Mucosa of stomach (tissue), 1 donor: ENCODE results near the gene NOS1AP.

ENCODE experiments used
- H3K27me3 ChIP-seq: one replicate; pipeline ENCODE4 v1.7.0; 2013; ENCODE audit warnings: mild to moderate bottlenecking, low read length; ENCODE audit not compliant: control insufficient read depth, insufficient read depth
- H3K36me3 ChIP-seq: one replicate; pipeline ENCODE4 v1.7.0; 2013; ENCODE audit warnings: low read length; ENCODE audit not compliant: control insufficient read depth, insufficient read depth
- H3K4me1 ChIP-seq: one replicate; pipeline ENCODE4 v1.7.0; 2013; ENCODE audit warnings: mild to moderate bottlenecking, low read length; ENCODE audit not compliant: control insufficient read depth, insufficient read depth
- H3K4me3 ChIP-seq: one replicate; pipeline ENCODE4 v1.7.0; 2013; ENCODE audit warnings: low read length
- H3K9ac ChIP-seq: one replicate; pipeline ENCODE4 v1.7.0; 2013; ENCODE audit warnings: mild to moderate bottlenecking, low read length, moderate library complexity
- H3K9me3 ChIP-seq: one replicate; pipeline ENCODE4 v1.7.0; 2013; ENCODE audit warnings: mild to moderate bottlenecking, low read length, moderate library complexity; ENCODE audit not compliant: control insufficient read depth
- donor health status: Pancreatic carcinoma.

NOS1AP gene

DNA sequence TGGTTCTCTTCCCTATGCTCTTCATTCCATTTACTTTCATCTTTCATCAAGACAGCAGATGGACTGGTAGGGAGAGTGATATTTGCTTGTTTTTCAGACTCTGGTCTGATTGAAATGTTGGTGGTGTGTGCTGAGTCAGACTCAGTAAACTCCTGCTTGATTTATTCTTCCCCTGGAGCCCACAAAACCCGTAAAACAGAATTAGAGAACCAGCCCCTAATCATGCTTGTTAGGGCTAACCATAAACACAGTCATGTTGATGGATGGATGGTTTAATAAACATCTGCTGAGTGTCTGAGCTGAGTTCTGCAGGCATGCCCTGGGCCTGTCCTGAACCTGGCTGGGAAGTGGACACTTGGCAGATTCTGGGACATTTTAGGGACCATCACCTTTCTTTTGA lies 24.8 kb downstream of the NOS1AP start:
- H3K4me3 ChIP-seq: no peak overlapping the region
- no peaks in the 10 kb centered on the region for H3K4me1 ChIP-seq
- H3K9ac ChIP-seq: no peak overlapping the region
- no peaks in the 10 kb centered on the region for H3K36me3 ChIP-seq
- no peaks in the 10 kb centered on the region for H3K27me3 ChIP-seq
- no peaks in the 10 kb centered on the region for H3K9me3 ChIP-seq

DNA sequence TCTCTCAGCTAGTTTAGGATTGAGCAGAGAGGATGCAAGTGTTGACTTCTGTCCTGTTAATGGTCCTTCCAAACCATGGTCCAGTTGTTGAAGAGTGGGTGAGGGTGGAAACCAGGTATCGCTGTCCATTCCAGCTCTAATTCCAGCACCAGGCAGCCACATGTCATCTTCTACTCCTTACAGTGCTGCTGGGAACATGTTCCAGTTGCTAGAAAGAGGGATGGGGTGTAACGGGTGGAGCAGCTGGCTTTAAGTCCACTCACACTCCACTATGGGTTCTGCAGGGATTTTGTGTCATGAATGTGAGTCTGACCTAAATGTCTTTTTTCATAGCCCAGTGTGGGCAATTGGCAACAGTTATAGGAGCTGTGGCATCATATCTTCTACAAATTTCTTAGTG lies 25.2 kb downstream of the NOS1AP start:
- H3K9ac ChIP-seq: no peak overlapping the region

DNA sequence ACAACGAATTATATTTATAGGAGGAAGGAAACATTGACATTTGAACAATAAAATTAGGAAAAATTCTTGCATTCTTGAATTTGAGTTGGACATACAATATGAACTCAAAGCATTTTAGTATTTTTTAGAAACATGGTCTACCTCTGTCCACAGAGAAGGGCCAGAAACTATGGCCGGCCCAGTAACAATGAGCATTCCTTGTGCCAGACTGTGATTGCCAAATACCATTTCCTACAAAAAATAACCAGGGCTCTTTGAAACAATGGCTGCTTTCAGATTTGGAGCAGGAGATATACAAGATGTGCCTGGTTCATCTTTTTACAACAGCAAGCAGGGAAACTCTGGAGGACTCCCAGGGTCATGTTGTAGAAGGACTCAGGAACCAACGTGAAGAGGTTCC lies 38.4 kb downstream of the NOS1AP start:
- no peaks in the 10 kb centered on the region for H3K27me3 ChIP-seq
- H3K9me3 ChIP-seq: no peaks in the 10 kb centered on the region
- H3K4me3 ChIP-seq: no peak overlapping the region
- no peaks in the 10 kb centered on the region for H3K36me3 ChIP-seq
- H3K9ac ChIP-seq: no peak overlapping the region
- no peaks in the 10 kb centered on the region for H3K4me1 ChIP-seq

More for the DNA sequence above, 25.2 kb downstream of the NOS1AP start:
- no peaks in the 10 kb centered on the region for H3K36me3 ChIP-seq
- H3K4me1 ChIP-seq: no peaks in the 10 kb centered on the region
- H3K9me3 ChIP-seq: no peaks in the 10 kb centered on the region
- H3K27me3 ChIP-seq: no peaks in the 10 kb centered on the region
- no peak overlapping the region for H3K4me3 ChIP-seq

DNA sequence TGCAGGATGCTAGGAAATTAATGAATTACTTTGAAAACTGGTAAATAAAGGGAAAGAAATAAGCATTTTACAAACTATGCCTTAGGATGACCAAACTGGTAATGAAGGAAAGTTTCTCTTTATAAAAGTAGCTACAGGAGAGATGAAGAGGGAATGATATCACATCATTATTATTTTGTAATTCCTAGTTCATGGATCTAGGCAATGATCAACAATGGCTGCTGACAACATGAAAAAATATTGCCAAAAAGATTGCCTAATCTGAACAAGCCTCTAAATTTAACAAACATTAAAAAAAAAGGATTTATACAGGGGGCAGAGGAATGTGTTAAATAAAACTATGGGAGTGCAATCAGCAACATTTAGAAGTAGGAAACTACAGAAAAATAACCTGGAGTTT lies 38.9 kb downstream of the NOS1AP start:
- H3K36me3 ChIP-seq: no peaks in the 10 kb centered on the region
- no peak overlapping the region for H3K4me3 ChIP-seq
- no peaks in the 10 kb centered on the region for H3K27me3 ChIP-seq
- H3K9ac ChIP-seq: no peak overlapping the region
- H3K9me3 ChIP-seq: no peaks in the 10 kb centered on the region
- no peaks in the 10 kb centered on the region for H3K4me1 ChIP-seq

DNA sequence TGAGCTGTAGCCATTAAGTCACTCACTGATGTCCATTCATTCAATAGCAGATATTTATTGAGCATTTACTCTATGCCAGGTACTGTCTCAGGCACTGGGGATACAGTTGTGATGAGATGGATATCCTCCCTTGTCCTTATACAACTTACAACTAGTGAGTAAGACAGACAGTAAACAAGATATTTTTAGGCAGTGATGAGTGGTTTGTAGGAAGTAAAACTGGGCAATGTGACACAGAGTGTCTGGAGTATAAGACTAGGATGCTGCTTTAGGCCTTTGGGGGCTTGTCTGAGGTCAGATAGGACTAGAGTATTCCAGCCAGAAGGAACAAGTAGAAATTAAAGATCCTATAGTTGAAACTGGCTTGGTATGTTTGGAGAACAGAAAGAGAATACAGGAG lies 41.4 kb downstream of the NOS1AP start:
- no peak overlapping the region for H3K9ac ChIP-seq

DNA sequence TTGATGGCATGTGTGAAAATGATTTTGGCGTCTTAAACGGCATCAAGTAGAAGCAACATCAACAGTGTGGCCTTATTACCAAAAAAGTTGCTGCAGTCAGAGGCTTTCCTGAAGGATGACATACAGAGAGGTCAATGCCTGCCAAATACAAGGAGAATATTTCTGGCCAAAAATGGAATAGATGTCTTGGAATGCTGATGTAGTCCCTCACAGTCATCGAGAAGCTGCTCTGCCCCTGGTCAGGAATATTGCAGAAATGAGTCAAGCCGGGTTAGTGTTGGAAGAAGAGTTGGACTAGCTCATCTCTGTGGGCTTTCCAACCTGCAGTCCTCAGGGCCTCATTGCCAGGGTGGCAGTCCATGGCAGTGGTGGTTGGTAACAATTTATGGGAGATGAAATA lies 42.1 kb downstream of the NOS1AP start:
- no peaks in the 10 kb centered on the region for H3K9me3 ChIP-seq
- H3K4me3 ChIP-seq: no peak overlapping the region
- H3K9ac ChIP-seq: no peak overlapping the region
- no peaks in the 10 kb centered on the region for H3K27me3 ChIP-seq
- peaks cover 4% of the 10 kb centered on the region for H3K4me1 ChIP-seq
- no peaks in the 10 kb centered on the region for H3K36me3 ChIP-seq

More for the DNA sequence above, 41.4 kb downstream of the NOS1AP start:
- no peaks in the 10 kb centered on the region for H3K27me3 ChIP-seq
- H3K36me3 ChIP-seq: no peaks in the 10 kb centered on the region
- H3K4me1 ChIP-seq: peaks cover 4% of the 10 kb centered on the region
- H3K9me3 ChIP-seq: no peaks in the 10 kb centered on the region
- H3K4me3 ChIP-seq: no peak overlapping the region

DNA sequence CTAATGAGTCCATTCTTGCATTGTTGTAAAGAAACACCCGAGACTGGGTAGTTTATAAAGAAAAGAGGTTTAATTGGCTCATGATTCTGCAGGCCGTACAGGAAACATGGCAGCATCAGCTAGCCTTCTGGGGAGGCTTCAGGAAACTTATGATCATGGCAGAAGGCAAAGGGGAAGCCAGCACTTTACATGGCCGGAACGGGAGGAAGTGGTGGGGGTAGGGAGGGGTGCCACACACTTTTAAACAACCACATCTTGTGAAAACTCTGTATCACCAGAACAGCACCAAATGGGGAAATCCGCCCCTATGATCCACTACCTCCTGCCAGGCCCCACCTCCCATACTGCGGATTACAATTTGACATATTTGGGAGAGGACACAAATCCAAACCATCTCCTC lies 43.9 kb downstream of the NOS1AP start:
- Histone ChIP-seq H3K4me1 (peaks cover 4% of the 10 kb centered on the region), H3K9ac (no peak overlapping the region), H3K36me3 (no peaks in the 10 kb centered on the region), H3K9me3 (no peaks in the 10 kb centered on the region), H3K27me3 (no peaks in the 10 kb centered on the region), H3K4me3 (no peak overlapping the region)

DNA sequence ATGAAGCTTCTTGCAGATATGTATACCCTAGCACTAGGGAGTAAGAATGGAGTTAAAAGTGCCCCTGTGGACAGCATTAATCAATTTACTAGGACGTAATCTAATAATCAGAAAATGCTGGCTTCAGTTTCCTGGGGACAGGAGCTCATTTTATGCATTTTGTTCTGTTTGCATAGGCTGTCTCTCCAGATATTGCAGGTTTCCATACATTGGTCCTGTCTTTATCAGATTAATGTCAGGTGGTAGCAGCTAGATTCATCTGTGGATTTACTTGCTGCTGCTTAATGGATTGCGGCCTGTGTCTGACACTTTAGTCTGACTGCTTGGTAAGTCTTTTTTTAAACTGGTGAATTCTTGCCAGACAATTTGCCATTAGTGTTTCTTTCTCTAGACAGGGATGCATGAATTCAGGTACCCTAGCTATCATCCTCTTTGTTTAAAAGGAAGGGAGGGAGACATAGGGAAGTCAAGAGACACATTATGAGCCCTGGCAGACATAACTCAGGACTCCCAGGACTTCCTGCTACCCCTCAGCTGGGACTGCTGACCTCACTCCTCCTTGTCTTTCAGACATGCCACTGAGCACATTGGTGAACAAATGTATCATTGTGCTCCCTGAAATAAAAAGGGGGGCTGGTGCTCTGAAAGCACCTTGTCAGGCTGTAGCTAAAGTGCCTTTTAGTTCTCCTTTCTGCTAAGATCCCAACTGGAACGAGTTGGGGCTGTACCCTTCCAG lies 47.7 kb downstream of the NOS1AP start:
- no peak overlapping the region for H3K4me3 ChIP-seq
- H3K36me3 ChIP-seq: no peaks in the 10 kb centered on the region
- H3K9me3 ChIP-seq: no peaks in the 10 kb centered on the region
- H3K9ac ChIP-seq: no peak overlapping the region
- no peaks in the 10 kb centered on the region for H3K27me3 ChIP-seq
- H3K4me1 ChIP-seq: peaks cover 4% of the 10 kb centered on the region

DNA sequence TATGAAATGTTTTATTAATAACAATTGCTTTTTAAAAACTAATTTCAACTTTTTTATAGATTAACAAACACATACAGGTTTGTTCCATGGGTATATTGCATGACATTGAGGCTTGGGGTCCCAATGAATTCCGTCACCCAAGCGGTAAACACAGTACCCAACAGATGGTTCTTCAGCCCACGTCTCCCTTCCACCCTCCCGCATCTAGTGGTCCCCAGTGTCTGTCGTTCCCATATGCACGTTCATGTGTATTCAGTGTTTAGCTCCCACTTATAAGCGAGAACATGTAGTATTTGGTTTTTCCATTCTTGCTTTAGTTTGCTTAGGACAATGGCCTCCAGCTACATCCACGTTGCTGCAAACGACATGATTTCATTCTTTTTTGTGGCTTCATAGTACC lies 48.6 kb downstream of the NOS1AP start:
- Histone ChIP-seq H3K4me1 (peaks cover 4% of the 10 kb centered on the region), H3K9ac (no peak overlapping the region), H3K27me3 (no peaks in the 10 kb centered on the region), H3K36me3 (no peaks in the 10 kb centered on the region), H3K9me3 (no peaks in the 10 kb centered on the region), H3K4me3 (no peak overlapping the region)

DNA sequence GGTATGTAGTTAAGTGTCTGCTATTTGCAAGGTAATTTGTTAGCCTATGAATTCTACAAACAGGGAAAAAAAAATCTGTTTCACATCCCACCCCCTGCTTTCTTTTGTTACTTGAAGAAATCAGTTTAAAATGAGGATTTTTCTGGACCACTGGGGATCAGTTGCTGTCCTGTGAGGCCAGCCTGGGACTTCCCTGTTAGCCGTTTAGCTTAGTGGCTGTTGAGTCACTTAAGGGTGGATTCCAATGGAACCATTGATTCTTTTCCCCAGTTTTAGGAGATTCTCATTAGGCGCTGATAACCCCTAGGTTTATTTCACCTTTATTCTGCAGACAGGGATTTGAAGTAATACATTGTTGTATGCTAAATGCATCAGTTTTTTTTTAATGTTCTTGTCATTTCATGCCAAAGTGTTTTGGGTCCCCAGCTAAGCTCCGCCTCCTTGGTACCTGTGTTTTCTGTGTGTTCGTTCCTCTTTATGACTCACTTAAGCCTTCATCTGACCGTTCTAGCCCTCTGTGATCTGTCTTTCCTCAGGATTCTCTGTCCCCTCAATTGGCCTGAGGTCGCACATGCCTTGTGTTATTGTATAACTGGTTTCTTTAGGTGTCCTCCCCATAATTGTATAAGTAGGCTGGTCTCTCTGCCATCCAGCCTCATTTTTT lies 59.3 kb downstream of the NOS1AP start:
- no peaks in the 10 kb centered on the region for H3K9me3 ChIP-seq
- H3K4me3 ChIP-seq: no peak overlapping the region
- no peaks in the 10 kb centered on the region for H3K36me3 ChIP-seq
- no peak overlapping the region for H3K9ac ChIP-seq
- no peaks in the 10 kb centered on the region for H3K27me3 ChIP-seq
- peaks cover 9% of the 10 kb centered on the region for H3K4me1 ChIP-seq

DNA sequence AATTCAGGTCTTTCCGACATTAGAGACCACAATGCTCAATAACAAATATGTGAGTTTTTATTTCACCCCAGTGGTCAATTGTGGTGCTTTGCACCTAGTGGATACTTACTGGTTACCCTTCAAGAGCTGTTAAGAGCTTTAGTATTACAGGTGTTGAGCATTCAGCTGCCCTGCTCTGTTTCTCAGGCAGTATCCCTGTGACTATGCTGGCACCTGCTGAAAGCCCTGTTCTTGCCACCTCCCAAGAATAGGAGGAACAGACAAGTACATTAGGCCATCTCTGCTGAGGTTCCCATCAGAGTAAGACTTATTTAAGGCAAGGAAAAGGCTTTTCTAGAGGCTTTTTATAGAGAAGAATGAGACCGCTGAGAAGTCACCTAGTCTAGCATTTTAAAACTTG lies 60.8 kb downstream of the NOS1AP start:
- Histone ChIP-seq H3K27me3 (no peaks in the 10 kb centered on the region), H3K4me3 (no peak overlapping the region), H3K9me3 (no peaks in the 10 kb centered on the region), H3K4me1 (peaks cover 9% of the 10 kb centered on the region), H3K36me3 (no peaks in the 10 kb centered on the region), H3K9ac (no peak overlapping the region)

DNA sequence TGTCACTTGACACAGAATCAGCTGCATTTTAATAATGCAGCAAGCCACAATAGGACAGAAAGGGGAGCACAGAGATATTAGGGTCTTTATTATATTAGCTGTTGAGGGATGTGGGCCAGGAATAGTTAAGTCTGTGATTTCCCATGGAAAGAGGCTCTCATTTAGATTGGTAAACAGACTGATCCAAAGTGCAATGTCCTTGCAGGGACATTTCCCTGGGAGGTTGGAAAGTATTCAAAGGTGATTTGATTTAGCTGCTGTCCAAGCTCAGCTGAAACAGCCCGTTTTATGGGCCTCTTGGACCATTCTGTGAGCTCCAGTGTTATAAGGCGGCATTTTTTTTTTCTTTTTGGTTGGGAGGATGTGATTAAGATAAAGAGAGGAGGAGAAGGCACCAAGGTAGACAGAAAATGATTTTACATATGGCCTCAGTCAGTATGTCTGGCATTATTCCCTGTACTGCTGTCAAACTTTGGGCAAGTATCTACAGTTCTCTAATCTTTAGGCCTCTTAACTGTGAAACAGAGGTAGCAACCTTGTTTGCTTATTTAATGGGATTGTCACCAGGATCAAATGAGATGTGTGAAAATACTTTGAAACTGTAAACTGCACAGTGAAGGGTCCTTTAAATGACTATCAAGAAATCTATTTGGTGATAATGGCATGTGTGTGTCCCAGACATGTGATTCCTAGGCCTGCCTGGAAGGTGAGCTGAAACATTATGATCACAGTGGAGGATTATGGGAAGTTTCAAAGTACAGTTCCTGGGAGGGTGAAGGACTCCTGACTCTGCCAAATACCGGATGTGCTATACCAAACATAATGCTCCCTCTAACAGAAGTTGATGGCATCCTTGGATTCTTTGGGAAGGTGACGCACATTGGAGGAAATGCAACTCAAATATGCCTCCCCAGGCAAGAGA lies 62.2 kb downstream of the NOS1AP start:
- no peaks in the 10 kb centered on the region for H3K36me3 ChIP-seq

More for the DNA sequence above, 62.2 kb downstream of the NOS1AP start:
- H3K4me3 ChIP-seq: no peak overlapping the region
- H3K9ac ChIP-seq: no peak overlapping the region
- no peaks in the 10 kb centered on the region for H3K9me3 ChIP-seq
- no peaks in the 10 kb centered on the region for H3K27me3 ChIP-seq
- H3K4me1 ChIP-seq: peaks cover 12% of the 10 kb centered on the region
